Inferior parietal cortex (tissue), 1 donor: ENCODE results near the gene HOXD10.

Source experiments
- DNase-seq: peaks from one replicate; pipeline ENCODE4 v3.0.0-alpha.2; 2016; ENCODE audit errors: extremely low spot score

The HOXD10 gene

DNA sequence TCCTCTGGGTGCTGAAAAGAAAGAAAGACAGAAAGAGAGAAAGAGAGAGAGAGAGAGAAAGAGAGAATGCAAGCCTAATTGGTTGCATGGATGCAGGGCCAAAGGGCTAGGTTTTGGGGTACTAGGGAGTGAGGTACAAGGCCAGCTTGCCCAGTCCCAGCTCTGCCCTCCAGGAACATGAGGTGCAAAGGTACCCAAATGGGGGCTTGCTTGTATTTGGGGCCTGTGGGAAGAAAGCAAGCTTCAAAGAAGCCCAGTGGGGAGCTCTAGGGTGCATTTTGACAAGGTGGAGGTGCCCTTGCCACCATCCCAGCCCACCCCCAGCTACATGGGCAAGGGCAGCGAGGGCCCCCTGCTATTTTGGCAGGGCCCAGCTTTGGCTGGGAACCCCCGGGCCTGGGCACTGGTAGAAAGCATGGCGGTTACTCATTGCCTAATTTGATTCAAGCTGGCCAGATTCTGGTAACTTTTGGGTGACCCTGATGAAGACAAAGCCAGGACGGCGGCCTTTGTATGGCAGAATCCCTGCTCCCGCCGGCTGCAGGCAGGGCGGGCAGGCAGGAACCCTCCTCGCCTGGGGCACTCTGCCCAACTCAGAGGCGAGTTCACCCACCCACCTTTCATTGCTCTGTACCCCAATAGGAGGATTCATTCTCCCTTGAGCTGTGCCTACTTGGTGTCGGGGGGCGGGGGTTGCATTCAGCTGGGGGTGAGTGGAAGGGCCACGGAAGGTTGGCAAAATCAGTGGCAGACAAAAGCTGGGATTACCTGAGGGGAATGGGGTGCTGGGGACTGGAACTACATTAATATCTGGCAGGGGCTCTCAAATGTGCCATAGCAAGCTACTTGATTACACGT, 34.2 kb downstream of the HOXD10 start:
- DNase-seq, result no peak

DNA sequence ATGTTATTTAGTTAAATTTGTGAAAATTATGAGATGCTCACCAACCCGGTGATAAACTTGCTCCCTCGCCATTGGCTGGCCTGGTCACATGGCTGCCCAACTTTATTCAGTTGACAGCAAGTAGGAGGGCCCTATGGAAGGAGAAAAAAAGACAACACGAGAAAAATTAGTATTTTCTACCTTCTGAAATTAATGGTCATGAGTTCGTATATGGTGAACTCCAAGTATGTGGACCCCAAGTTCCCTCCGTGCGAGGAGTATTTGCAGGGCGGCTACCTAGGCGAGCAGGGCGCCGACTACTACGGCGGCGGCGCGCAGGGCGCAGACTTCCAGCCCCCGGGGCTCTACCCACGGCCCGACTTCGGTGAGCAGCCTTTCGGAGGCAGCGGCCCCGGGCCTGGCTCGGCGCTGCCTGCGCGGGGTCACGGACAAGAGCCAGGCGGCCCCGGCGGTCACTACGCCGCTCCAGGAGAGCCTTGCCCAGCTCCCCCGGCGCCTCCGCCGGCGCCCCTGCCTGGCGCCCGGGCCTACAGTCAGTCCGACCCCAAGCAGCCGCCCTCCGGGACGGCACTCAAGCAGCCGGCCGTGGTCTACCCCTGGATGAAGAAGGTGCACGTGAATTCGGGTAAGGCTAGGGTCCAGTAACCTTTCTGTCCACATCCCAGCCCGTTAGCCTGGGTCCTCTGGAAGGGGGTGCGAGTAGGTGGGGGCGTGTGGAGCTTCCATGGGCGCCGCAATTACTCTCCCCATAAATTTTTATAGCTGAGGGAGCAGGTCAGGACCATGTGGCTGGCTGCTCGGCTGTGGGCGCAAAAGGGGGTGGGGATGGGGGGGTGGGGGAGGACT, 35.1 kb downstream of the HOXD10 start, which contains the start of gene HOXD4:
HOXD4 (plus strand) TSS at position 109 of the 846 bp plus-strand sequence; CDS start at position 193, 84 bp downstream.
- no peak for DNase-seq

DNA sequence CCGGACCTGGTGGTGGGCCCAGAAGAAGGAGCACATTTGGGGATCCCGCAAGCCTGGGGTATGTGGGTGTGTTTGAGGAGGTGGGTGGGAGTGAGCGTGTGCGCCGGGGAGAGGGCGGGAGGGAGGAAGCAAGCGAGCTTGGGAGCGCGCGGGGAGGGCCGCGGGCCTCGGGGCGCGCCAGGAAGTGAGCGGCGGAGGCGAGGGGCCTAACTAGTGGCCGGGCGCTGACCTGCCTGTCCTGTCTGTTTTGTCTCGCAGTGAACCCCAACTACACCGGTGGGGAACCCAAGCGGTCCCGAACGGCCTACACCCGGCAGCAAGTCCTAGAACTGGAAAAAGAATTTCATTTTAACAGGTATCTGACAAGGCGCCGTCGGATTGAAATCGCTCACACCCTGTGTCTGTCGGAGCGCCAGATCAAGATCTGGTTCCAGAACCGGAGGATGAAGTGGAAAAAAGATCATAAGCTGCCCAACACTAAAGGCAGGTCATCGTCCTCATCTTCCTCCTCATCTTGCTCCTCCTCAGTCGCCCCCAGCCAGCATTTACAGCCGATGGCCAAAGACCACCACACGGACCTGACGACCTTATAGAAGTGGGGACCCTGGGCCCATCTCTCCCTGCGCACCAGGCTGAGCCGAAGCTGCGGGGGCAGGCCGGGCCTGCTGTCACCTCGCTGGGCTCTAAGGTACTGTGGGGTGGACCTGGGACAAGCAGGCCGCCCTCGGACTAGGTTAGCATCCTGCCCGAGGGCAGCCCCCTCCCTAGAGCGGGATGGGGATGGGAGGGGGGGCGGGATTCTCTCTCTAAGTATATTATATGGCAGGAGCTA, 36.0 kb downstream of the HOXD10 start:
- no peak for DNase-seq

DNA sequence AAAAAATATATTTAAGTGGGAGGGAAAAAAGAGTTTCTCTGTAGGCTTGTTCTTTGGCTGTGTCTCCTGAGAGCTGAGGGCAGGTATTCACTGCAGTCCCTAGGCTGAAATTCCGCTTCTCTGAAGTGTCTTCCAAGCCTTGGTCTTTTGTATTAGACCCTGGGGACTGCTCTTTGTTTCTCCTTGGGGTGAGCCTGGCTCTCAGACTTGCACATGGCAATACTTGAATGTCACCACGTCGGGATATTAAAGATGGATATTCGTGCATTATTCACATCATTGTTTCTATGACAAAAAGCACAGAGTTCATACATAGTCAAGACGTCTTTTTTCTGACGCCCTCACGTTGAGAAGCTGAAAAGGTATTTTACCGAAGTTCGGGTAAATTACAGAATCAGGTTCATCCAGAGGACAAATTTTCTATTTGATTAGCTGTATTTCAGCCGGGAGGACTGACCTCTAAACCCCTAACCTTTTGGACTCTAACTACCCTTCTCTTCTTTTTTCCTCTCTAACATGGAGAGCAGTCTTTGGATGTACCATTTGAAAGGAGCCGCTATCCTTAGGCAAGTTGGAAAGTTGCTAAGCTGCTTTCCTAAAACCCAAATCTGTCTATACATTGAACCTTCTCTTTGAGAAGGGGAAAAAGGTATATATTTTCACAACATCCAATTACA, 38.1 kb downstream of the HOXD10 start:
- no peak for DNase-seq

DNA sequence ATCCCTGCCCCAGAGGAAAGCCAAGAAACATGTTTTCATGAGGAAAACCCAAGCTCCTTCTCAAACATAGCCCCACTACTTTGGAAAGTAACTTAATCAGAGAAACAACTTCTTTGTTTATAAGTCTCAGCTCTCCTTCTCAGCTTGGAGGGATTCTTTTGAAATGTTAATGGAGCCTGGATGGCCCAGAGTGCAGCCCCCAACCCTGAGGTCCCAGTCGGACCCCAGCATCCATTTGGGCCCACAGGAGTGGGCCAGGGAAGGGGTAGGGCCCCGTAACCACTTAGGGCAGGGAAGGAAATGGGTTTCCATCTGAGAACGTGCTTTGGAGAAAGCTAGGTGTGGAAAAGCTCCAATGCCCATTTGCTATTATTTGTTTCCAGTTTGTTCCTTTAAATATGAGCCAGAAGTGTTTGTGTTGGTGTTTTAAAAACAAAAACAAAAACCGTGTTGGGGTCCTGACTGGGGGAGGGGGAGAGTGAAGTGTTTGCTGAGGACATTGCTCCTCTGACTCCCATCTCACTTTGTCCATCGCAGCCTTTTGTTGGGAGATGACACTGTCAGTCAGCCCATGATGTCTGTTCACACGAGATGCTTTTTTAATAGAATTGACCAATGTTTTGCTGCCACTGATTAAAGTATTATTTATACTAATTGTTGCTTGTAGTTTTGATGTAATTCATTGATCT, 38.9 kb downstream of the HOXD10 start:
- no peak for DNase-seq

DNA sequence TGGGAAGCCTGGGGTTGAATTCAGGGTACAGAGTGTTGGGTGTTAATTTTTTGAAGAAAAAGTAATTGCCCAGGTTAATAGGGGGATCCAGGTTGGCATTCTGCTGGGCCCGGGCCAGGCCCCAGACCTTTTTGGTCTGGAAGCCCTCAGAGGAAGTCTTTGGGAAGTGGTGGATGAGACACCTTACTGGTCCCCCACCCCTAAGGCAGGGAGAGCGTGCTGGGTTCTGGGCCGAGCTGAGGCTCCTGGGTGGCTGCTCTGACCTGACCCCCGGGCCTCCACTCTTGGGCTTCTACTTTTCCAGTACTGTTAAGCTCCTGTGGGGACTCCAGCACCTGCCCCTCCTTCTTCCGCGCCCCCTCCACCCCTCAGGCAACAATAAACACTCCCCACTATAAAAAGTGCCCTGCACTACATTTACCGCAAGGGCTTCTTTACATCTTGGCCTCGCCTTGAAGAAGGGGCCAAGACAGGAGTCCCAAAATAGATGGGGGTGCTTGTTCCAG, 39.8 kb downstream of the HOXD10 start:
- DNase-seq, result no peak

DNA sequence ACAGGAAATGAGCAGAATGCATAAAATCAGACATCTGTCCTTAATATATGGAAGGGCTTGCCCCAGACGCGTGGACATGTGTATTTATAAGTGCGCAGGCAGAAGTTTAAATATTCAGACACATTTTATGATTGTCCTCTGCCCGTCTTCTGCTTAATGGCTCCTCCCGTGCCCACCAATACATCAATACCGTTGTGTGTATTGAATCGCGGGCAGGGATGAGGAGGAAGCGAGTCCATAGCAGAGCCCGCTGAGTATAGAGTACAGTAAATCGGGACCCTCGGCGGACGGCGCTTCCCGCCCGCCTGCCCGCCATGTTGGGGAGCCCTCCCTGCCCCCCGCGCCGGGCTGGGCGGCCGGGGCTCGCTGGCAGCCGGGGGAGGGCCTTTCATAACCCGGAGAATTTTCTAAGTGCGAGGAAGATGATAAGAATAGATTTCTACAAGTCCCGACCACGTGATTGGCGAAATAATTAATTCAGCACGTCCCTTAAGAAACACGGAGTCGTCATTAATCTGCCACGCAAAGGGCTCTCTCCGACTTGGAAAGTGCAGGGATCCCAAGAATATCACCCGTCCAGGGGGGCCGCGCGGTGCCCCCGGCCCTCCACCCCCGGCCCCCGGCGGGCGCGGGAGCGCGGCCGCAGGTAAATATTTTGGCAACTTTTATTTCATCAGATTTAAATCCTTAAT, 40.4 kb downstream of the HOXD10 start, which contains the start of gene HOXD3:
HOXD3 (plus strand) TSS at position 501 of the 692 bp plus-strand sequence. CDS start 11,808 bp downstream, outside the sequence.
- no peak for DNase-seq

DNA sequence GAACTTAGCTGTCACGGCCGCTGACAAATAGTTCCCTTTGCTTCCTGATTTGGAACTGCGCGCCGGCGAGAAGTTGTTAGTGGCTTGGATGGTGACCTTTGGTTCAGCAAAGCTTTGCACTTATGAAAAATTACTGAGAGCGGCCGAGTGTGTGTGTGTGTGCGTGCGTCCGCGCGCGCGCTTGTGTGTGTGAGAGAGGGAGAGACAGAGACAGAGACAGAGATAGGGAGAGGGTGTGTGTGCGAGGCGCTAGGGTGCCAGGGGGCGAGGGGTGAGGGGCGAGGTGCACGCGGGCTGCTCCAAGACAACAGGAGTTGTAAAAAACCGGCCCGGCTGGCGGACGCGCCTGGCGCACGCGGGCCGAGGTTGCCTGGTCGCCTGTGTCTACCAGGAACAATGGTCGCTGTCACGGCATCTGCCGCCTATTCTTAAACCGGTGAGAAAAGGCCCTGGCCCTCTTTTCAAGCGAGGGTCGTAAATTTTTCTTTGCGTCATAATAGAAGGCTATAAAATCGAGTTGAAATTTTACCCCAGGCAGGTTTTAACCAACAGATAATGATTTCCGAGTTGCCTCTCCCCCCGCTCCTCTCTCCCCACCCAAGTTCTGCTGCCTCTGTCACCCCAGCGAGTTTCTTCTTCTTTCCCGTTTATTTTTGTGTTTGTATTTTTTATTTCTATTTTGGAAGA, 41.1 kb downstream of the HOXD10 start:
- DNase-seq, result no peak

DNA sequence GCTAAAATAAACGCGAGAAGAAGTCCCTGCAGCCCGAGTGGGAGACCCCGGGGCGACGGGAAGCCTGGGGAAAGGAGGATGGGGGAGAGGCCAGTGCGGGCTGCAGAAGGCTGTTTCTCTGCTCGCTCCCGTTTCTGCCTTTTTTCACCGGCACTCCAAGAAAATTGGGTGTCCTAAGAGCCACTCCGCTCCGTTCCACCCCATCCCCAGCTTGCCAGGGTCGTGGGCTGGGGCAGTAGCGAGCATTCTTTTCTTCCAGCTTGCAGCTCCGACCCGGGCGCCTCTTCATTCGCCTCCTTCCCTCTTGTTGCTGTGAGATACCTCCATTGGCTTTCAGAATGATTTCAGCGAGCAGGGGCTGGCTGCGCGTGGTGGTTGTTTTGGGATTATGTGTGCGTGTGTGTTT, 41.6 kb downstream of the HOXD10 start:
- no peak for DNase-seq

DNA sequence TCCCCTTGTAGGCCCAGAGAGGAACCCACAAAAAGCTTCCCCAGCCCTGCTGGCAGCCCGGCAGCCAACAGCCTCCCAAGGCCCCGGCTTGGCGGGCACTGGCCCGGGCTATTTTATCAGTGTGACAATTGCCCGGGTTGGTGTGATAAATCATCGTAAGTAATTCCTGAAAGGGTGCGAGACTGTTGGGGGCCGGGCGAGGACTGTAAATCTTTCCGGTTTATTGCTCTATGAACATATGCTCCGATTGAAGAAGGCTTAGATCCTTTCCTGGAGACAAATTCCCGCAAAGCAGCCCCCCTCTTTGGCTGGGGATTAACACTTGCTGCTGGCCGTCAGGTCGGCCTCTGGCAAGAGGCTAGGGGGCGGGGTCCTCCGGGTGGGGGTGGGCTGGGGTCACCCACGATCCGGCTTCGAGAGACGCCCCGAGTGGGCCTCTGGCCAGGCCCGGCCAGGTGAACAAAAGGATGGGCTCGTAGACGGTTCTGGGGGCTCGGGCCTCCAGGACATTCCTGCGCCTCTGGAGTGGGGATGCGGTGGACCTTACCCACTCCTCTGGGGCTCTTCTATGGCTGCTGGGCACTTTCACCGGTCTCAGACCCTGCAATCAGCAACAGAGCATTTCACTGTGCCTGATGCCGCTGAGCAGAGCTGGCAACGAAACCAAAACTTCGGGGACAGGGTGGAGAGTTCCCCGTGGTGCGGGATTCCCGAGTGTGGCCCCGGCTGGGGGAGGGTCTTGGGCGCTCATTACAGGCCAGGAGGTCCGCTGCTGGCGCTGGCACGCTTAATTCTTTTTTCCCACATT, 42.5 kb downstream of the HOXD10 start:
- no peak for DNase-seq

DNA sequence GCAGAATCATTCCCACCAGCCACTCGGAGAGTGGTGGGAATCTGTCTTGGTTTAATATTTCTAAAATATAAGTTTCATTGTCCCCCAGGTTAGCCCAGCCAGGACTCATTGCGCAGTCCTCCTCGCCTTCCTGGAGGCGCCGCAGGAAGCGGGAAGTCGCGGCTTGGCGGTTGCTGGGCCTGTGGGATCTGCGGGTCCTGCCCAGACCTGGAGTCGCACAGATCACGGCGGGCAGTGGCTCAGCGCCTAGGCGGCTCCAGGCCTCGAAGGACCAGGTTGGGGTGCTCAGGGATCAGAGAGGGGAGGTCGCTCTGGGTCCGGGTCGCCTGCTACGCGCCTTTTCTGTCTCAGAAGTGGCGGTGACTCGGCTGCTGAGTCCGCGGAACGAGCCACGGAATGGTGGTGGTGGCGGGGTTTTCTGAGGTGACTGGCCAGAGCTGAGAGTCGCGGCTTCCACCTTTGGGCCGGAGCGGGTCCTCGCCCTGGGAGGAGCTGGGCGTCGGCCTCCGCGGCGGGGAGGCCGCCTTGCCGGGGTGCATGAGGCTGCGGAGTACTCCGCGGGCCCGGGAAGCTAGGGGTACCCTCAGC, 43.2 kb downstream of the HOXD10 start:
- DNase-seq, result no peak

DNA sequence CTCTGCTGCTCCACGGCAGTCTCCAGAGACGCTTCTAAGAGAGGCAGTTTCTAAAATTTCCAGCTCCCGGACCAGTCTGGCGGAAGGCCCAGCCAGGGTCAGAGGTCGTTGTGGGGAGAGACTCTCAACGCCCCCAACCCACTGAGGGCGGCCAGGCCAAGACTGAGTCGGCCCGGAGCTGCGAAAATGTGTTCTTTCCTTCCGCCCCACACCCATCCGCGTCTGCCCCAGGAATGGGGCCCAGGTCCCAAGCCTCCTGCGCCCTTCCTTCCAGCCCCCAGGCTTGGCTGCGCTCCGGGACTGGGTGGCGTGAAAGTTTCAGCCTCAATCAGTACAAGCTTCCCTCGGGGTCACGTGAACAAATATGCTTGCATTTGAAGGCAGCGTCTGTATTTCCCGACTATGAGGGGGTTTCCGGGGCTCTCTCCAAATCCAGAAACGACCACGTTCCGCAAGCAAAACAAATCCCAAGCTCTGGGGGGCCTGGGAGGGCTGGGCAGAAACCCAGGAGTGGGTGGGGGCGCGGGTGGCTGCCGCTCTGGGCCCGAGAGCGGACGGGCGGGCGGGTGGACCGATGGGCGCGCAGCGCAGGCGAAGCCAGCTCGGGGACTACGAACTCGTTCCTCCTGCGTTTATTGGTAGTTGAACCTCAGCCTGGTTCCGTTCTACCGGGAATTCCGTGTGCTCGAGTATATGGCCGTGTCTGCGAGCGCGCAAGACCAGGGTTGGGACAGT, 43.8 kb downstream of the HOXD10 start:
- DNase-seq, result no peak

DNA sequence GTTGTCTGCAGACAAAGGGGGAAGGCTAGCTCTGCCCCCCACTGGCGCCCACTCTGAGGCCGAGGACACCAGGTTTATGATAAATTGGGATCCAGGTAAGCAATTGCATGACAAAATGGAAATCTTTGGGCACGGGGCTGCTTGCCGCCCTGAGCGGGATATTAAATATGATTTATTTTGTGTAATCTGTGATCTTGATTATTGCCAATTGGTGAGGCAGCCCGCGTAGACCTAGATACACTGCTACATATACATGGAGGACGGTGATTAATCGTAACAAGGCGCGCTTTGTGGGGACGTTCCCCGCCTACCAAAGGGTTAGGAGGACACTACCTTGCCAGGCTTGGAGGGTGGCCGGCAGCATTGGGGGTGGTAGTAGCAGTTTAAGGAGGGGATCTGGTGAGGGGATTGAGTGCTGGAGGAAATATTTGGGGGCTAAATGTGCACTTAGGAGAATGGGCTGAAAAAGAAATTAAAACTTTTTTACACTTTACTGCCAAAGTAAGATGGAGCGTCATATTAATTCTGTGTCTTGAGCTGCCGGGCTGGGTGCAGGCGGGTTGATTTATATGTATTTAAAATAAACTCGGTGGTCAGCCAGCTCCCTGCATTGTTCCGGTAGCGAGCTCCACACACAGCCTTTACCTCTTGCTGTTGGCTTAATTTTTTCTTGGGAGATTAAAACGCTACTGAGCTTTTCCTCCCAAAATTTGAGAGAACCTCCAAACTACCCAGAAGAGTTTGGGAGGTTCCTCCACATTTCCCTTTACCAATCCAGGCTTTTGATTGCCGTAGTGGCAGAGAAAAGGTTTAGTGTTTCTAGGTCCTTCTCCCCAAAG, 44.6 kb downstream of the HOXD10 start:
- no peak for DNase-seq

DNA sequence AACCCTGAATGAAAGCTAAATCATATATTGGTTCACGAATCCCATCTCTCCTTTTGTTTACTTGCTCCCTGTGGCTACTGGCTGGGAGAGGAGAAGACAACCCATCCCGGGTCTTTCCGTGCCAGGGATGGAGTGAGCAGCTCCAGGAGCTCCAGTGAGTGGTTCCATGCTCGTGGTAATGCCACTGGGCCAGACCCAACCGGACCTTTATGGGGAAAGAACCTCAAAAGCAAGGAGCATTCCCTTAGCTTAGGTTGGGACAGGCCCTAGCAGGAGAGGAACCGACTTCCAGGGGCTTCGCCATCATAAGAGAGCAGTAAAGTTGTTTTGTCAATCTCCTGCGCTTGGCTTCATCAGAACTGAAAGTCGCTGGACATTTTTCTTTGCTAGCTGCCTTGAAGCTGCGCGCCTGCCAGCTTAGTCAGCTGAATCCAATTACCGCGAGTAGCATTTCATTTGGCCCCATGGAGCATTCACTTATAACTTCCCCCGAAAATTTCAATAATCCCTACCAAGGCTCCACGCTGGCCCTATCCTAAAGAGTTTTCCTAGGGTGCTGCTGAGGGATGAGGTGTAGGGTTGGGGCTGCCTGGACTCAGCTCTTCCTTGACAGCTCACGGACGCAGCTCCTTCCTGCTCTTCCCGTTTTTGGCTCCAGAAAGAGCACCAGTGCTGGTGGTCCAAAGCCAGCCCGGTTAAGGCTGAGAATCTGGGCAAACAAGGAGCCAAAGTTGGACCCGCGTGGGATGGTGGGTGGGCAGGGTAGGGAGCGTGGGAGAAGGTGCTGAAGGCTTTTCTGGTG, 45.4 kb downstream of the HOXD10 start:
- no peak for DNase-seq

DNA sequence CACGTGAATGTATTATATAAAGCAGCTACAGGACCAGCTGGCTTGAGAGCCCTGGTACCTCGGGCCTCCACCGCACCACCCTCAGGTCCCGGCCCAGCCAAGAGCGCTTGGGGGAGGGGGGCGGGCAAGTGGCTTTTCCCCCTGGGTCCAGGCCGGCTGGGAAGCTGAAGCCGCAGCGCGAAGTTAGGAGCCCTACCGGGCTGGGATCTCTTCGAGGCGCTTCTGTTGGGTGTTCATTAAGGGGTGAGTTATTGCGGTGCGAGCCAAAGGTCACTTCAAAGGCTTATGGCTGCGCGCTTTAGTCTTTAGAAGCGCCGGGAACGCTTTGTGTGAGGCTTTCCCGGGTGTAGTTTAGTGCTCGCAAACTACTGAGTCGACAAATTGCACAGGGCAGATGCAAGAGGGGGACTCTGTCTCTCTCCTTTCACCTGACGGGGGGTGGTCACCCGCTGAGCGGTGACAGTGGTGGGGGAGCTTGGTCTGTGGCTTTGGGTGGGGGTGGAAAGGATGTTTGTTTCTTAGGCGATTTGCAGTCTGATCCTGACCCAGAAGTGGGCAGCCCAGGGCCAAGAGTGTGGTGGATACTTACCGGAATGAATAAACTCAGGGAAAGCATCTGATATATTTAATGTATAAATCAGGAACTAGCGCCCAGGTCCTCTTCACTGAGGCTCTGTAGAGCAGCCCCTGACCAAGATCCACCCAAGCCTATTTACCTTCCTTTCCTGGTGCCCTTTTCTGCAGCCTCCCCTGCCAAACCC, 46.5 kb downstream of the HOXD10 start:
- no peak for DNase-seq
